8988T (cell line): ENCODE results near the gene CMKLR1.

ENCODE experiments used
- DNase-seq: peaks from one replicate; pipeline ENCODE4 v3.0.0; 2011

CMKLR1 gene

DNA sequence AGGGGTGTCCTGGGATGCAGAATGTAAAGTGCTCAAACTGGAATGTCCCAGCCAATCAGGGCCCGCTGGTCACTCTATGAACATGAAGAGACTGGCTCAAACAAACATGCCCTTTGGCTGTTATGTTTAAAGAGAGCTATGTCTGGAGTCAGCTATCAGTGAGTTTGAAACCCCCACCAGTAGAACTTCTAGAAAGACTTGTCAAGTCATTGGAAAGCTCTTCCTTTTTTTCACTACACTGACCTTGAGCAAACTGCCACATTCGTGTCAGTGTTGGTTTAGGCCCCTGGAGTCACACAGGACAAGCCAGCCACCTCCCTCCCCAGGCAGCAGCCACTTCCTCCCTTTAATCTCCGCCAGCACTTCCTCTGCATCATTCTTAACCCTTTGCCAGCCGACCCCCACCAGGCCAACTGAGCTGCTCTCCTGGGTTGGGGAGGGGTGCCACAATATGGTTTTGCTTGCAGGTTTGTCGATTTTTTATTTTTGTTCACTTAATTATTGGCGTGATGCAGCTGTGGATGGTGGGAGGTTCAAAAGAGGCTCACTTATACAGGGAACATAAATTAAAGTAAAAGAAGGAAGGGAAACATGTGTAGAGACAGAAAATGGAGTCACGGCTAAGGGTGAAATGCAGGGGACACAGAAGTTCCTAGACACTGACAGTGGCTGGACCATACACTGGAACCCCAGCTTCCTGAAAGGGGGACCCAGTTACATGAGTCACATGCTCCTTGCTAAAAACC is 25.3 kb downstream of the CMKLR1 start:
- no peak for DNase-seq

DNA sequence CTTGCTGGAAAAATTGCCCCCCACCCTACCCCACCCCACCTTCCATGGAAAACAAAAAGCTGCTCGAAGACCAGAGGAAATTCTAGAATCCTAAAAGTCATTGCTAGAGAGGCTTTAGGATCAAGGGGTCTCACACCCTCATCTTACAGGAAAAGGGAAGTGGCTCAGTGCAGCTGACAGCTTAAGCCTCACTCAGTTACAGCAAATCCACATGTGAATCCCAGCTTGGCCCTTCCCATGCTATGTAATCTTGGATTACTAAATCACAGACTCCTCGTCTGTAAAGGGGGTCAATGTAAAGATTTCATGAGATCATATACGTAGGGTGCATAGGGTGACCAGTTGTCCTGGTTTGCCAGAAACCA is 25.9 kb downstream of the CMKLR1 start:
- DNase-seq: no peak

GRCh38 chr12:108312693-108313189 is 26.4 kb downstream of the CMKLR1 start:
- DNase-seq: no peak

DNA sequence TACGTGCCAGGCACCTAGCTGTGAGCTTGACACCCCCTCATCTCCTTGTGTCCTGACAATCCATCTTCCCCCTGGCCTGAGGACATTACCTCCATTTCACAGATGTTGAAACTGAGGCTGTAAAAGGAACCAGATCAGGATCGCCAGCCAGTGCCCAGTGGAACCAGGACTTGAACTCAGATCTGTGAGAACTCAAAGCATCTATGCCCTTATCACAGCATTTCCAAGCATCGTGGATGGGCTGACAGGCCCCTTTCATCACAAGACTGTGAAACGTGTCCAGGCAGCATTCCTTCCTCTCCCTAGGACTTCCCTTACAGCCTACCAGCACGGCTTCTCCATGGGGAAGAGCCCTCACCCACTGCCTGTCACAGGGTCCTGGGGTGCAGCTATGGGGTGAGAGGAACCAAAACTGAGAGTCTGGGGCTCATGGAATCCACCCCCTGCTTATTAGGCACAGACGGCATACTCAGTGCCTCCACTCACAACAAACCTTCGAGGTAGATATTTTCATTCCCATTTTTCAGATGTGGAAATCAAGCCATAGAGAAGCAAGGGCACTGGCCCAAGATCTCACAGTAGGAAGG is 26.9 kb downstream of the CMKLR1 start:
- DNase-seq: no peak

DNA sequence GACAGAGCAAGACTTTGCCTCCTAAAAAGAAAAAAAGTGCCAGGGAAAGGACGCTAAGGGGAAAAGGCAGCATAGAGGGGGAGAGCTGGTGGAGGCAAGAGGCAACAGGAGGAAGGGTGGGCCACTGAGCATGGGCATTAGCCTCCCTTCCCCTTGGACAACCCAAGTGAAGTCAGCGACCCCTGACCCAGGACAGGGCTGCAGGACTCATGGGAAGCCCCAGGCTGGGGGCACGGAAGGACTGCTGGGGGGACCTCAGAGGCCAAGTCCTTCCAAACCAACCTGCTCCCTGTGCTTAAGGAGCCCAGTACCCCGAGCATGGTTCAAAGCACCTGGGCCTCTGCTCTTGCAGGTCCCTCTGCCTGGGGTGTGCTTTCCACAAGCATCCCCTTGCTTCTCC is 27.5 kb downstream of the CMKLR1 start:
- no peak for DNase-seq

DNA sequence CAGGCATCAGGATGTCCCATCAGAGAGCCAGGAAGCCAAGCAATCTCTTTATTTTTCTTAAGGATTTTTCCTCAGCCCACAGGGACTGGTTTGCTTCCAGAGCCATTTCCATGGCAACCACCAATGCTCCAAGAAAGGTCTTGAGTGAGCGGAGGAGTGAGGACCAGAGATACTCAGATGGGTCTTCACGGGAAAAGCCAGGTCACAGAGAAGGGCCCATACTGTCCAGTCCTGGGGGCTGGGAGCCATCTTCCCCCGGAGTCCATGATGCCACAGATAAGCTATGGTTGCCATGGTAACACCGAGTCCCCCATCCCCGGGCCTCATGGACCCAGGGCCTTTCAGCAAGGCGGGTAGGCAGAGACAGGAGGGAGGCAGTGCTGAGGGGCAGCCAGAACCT is 28.6 kb downstream of the CMKLR1 start:
- DNase-seq: no peak

GRCh38 chr12:108309674-108310312 is 29.3 kb downstream of the CMKLR1 start:
- DNase-seq: no peak

- no peak for DNase-seq
Measured at GRCh38 chr12:108308395-108309085, 30.6 kb downstream of the CMKLR1 start.

GRCh38 chr12:108307006-108307405 is 32.1 kb downstream of the CMKLR1 start:
- DNase-seq: no peak

DNA sequence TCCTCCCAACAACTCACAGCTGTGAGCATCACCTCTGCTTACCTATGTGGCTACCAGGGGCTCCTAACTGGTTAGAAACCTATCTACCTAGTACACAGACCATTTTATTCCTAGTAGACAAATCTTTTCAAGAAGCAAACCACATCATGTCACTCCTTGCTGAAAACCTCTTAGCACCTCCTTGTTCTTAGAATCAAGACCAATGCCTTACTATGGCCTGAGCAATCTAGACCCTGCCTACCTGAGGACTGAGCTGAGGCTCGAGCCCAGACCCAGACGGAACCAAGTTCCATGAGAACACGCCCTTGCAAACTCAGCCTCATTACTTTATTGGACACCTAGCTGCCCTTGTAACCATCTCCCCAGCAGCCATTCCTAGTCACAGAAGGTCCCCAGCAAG is 32.6 kb downstream of the CMKLR1 start:
- no peak for DNase-seq

DNA sequence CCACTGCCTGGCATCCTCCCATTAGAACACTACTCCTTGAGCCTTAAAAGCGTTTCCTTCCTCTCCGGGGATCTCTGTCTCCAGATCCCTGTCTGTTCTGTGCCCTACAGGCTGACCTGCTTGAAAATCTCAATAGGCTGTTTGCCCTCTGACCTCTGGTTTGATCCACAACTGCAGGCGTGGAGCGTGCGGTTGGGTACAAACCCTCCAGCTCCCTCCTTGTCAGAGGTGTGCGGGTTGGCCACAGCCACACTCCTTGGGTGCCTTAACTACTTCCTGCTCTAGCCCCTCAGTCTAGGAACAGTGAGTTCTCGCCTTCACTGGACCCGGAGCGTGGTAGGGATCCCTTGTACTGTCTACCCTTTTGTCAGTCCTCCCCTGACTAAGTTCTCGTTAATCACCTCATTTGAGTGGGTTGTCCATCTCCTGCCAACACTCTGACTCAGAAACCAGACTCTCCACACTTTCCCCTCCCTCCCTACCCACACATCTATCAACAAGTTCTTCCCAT is 33.1 kb downstream of the CMKLR1 start:
- DNase-seq: no peak

- DNase-seq: no peak
Measured at GRCh38 chr12:108305520-108305919, 33.6 kb downstream of the CMKLR1 start.

DNA sequence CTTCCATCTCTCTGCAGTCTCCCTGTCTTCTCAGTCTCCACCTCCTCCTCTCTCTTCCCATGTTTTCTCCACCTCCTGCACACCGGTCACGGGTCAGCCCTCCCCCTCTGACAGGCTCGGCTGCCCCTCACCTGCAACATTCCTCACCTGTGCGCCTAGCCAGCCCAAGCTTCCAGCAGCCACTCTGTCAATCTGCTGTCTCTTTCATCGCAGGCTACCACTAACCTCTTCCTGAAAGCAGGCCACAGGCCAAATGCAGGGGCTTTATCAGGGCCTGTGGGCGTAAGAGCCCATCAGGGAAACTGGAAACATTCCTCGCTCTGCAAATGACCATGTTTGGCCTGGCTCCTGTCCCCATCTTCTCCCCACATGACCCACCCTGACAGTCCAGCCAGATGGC is 34.5 kb downstream of the CMKLR1 start:
- DNase-seq: no peak

GRCh38 chr12:108303703-108304102 is 35.4 kb downstream of the CMKLR1 start:
- DNase-seq: no peak

DNA sequence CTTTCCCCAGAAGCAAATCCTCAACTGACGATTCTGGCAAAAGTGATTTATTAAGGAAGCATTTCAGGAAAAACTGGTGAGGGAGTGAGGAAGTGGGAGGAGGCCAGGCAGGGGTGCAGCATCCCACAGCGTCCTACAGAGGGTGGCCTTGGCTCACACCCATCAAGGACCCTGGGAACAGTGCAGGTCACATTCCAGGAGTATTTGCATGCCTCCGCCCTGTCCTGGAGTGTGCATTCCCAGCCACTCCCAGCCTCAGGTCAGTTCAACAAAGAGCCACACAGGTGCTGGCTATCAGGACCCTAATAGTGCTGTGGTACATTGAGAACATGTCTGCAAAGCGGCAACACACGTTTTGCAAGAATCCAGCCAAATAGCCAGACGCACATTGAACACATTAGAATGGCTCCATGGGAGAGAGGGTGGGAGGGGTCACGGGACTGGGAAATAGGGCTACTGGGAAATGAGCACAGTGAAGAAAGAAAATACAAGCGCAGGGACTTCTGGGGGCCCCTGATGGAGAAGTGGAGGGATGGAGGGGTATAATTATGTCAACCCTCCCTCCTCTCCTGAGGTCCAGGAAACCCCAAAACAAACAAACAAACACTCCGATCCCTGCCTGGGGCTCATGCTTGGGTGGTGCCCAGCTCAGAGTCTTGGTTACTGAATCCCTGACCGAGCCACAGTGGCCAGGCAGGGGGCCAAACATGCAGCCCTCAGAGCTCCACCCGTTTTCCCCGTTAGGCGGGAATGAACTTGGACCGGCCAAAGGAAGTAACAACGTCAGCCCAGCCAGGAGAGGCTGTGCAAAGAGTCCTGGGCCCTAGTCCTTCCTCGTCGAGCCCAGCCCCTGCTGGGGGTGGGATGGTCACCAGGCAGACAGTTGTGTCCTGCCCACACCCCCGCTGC is 36.5 kb downstream of the CMKLR1 start:
- no peak for DNase-seq

GRCh38 chr12:108302016-108302402 is 37.1 kb downstream of the CMKLR1 start:
- no peak for DNase-seq

- no peak for DNase-seq
Measured at GRCh38 chr12:108301346-108301745, 37.8 kb downstream of the CMKLR1 start.

DNA sequence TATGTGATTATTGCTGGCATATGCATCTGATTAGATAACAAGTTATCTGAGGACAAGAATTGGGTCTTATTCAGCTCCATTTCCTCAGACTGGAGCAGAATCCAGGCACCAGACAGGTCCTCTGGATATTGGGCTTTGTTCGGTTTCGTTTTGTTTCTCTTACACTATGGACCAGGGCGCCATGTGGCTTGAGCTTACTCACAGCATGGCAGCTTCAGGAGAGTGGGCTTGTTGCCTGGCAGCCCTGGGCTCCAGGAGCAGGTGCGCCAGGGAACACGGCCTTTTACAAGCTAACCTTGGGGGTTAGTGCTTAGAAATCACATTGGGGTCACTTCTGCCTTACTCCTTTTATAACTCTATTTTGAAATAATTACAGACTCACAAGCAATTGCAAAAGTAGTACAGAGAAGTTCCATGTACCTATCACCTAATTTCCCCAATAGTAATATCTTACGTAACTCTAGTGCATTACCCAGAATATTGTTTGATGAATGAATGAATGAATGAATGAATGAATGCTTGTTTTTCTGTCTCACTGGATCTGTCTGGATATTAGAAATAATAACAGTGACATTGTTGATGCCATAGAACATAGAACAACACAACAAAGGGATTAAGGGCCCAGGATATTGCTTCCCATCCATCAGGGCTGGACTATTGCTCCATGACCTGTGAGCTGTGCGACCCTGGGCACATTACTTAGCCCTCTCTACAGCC is 39.0 kb downstream of the CMKLR1 start:
- no peak for DNase-seq

DNA sequence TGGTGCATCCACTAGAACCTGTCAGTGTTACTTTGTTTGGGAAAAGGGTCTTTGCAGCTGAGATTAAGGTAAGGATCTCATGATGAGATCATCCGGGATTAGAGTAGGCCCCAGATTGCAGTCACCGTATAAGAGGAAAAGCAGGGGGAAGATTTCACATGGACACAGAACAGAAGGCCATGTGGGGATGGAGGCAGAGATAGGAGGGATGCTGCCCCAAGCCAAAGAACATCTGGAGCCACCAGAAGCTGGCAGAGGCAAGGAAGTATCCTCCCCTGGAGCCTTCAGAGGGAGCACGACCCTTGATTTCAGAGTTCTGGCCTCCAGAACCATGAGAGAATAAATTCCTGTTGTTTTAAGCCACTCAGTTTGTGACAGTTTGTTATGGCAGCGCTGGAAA is 39.6 kb downstream of the CMKLR1 start:
- DNase-seq: no peak

DNA sequence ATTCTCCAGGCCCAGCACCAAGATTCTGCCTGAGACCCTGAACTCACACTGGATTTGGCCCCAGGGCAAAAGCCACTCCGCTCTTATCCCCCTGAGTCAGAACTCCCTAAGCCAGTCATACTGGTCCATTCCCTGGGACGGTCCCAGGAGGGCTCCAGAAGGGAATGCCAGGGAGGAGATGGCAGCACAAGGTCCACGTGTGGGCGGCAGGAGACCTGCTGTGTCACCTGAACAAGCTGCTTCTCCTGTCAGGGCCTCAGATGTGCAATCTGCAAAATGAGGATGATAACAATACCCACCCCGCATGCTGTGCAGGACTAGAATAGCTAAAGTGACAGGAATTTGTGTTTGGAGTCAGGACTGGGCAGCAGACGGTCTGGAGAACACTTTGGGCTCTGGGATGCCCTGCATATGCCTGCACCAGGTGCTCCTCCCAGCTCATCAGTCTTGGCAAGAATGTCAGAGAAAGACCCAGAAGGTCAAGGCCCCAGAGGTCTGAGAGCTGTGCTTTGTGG is 40.3 kb downstream of the CMKLR1 start:
- DNase-seq: no peak
